Spleen (tissue), 7 donors: ENCODE data around the gene CD1B.

Experiments
- CTCF ChIP-seq, 11 experiments: fragments of 200-600 bp in 7 of 11; fragments of 450-650 bp in 4 of 11; sonication (generic) in 4 of 11; IDR thresholded peaks in 8 of 11; conservative IDR thresholded peaks in 3 of 11; 1 replicate in 7 of 11; 2 replicates in 4 of 11; pipeline versions ENCODE4 v1.4.0 to v1.8.0; 2016 to 2021; ENCODE audit warnings: antibody characterized with exemption in 11 of 11, inconsistent platforms in 4 of 11, mild to moderate bottlenecking in 1 of 11
- POLR2A ChIP-seq, 3 donors: fragments of 450-650 bp; IDR thresholded peaks; one replicate each; pipeline ENCODE4 v1.5.1; 2017; ENCODE audit warnings: antibody characterized with exemption in 3 of 3, mild to moderate bottlenecking in 1 of 3
- POLR2AphosphoS5 ChIP-seq, 3 donors: sonication (generic); formaldehyde crosslinking; IDR thresholded peaks; one replicate each; pipeline ENCODE4 v1.5.1; 2017; ENCODE audit warnings: antibody characterized with exemption in 3 of 3
- donor health status: DM: no; HTN: no; CAD: no; lungs with moderate emphysema.
- donor health status: DM: no; HTN: no; CAD: no.
- donor health status: DM: no; HTN: no; CAD: no.

DNA sequence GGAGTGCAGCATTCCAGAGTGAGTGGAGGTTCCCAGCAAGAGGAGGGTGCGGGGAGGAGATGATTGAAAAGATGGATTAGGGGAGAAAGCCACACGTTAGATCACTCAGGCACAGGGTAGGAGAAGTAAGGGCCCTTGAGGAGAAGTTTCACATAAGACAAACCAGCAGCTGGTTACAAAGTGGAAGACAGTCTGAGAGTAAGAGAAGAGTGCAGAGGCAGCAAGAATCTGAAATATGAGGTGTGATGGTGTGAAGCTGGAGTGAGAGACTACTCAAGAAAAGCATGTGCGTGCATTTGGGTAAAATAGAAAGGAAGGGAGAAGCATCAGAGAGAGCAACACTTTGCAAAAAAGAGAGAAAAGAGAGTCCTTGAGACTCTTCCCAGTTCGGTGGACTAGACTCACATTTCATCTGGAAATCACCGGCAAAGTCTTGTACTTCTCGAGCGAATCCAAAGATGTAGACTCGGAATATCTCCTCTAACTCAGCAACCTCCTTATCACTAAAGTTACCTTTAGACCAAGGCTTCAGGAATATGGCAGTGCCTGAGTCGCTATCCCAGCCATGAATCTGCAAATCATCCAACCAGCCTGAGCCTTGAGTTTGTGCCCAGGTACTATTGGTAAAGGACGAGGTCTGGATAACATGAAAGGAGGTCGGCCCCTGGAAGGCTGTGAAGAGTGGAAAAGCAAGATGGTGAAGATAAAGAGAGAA lies 783 bp downstream of the CD1B start:
- TF ChIP-seq POLR2AphosphoS5 (IDR thresholded peaks at IDR 0.05) (no peak), CTCF (IDR thresholded peaks at IDR 0.05 in 8 of 11, conservative IDR thresholded peaks at IDR 0.05 in 3 of 11) (no peak), POLR2A (IDR thresholded peaks at IDR 0.05) (no peak)
